ENCODE data around the gene ABRACL.

The ABRACL gene

GRCh38 chr6:139058029-139058428, 29.5 kb downstream of the ABRACL start:
- DNase-seq: no peak

- DNase-seq: peak; percentile 26
Measured at GRCh38 chr6:139060332-139060731, 31.8 kb downstream of the ABRACL start.

- no peak for DNase-seq
Measured at GRCh38 chr6:139062932-139063646, 34.5 kb downstream of the ABRACL start.

GRCh38 chr6:139064981-139065665, 36.6 kb downstream of the ABRACL start:
- no peak for DNase-seq

- no peak for DNase-seq
Measured at GRCh38 chr6:139066080-139066479, 37.5 kb downstream of the ABRACL start.

- DNase-seq: no peak
Measured at GRCh38 chr6:139068846-139069245, 40.3 kb downstream of the ABRACL start.

GRCh38 chr6:139073118-139073517, 44.6 kb downstream of the ABRACL start:
- no peak for DNase-seq

- DNase-seq: no peak
Measured at GRCh38 chr6:139079018-139079417, 50.5 kb downstream of the ABRACL start.

GRCh38 chr6:139080255-139080920, 51.8 kb downstream of the ABRACL start:
- no peak for DNase-seq

GRCh38 chr6:139081471-139081870, 52.9 kb downstream of the ABRACL start:
- no peak for DNase-seq

GRCh38 chr6:139082370-139082769, 53.8 kb downstream of the ABRACL start:
- DNase-seq: no peak

- DNase-seq: no peak
Measured at GRCh38 chr6:139091826-139092225, 63.3 kb downstream of the ABRACL start.

Data from activated CD4-positive, alpha-beta T cell treated with anti-CD3 and anti-CD28 coated beads, Interleukin-2, amount 50 U/mL, for 16 hours (primary cell).